H9 (cell line): ENCODE data around the gene TAS2R3. TPM values are rescaled to one million over a fixed set of nuclear protein-coding genes. Genes with fewer than 3 reads are reported as not detected.

Source experiments
- DNase-seq: peaks from one replicate; pipeline ENCODE4 v3.0.0-alpha.2; 2017
- H2AFZ ChIP-seq: one replicate; pipeline ENCODE4 v1.6.1; 2013; ENCODE audit warnings: mild to moderate bottlenecking, low read length, control low read depth, moderate library complexity
- H2AK5ac ChIP-seq: 2 replicates; pipeline ENCODE4 v1.6.1; 2013; ENCODE audit warnings: low read length, control low read depth, mixed read lengths; ENCODE audit not compliant: insufficient read length
- H2BK120ac ChIP-seq: one replicate; pipeline ENCODE4 v1.6.1; 2013; ENCODE audit warnings: low read depth, mild to moderate bottlenecking, low read length, control low read depth, inconsistent platforms; ENCODE audit not compliant: poor library complexity, severe bottlenecking
- H2BK12ac ChIP-seq: 2 replicates; pipeline ENCODE4 v1.6.1; 2013; ENCODE audit warnings: low read length, control low read depth, mixed read lengths, low read depth; ENCODE audit not compliant: insufficient read length
- H2BK15ac ChIP-seq: 2 replicates; pipeline ENCODE4 v1.6.1; 2013; ENCODE audit warnings: low read depth, low read length, control low read depth
- H2BK20ac ChIP-seq: one replicate; pipeline ENCODE4 v1.6.1; 2013; ENCODE audit warnings: low read depth, mild to moderate bottlenecking, low read length, control low read depth, inconsistent platforms; ENCODE audit not compliant: poor library complexity, severe bottlenecking
- H2BK5ac ChIP-seq: 2 replicates; pipeline ENCODE4 v1.6.1; 2013; ENCODE audit warnings: low read length, control low read depth, mixed read lengths; ENCODE audit not compliant: insufficient read length
- H3K14ac ChIP-seq: 2 replicates; pipeline ENCODE4 v1.6.1; 2013; ENCODE audit warnings: low read length, control low read depth; ENCODE audit not compliant: insufficient read depth
- H3K18ac ChIP-seq: 2 replicates; pipeline ENCODE4 v1.6.1; 2013; ENCODE audit warnings: low read depth, mild to moderate bottlenecking, mixed read lengths, low read length, control low read depth; ENCODE audit not compliant: insufficient read length
- H3K23ac ChIP-seq: 2 replicates; pipeline ENCODE4 v1.6.1; 2013; ENCODE audit warnings: low read length, control low read depth, mixed read lengths, low read depth; ENCODE audit not compliant: insufficient read length
- H3K23me2 ChIP-seq: 2 replicates; pipeline ENCODE4 v1.6.1; 2013; ENCODE audit warnings: low read depth, mild to moderate bottlenecking, mixed read lengths, low read length, control low read depth; ENCODE audit not compliant: insufficient read length, poor library complexity, severe bottlenecking
- H3K27ac ChIP-seq: 2 replicates; pipeline ENCODE4 v1.5.1; 2013; ENCODE audit warnings: low read length, control low read depth, mixed read lengths, low read depth; ENCODE audit not compliant: insufficient read length
- H3K27me3 ChIP-seq: 2 replicates; pipeline ENCODE4 v1.6.1; 2013; ENCODE audit warnings: low read length, control low read depth, inconsistent platforms; ENCODE audit not compliant: insufficient read depth
- H3K4ac ChIP-seq: 2 replicates; pipeline ENCODE4 v1.6.1; 2013; ENCODE audit warnings: low read depth, mild to moderate bottlenecking, control low read depth, inconsistent platforms, low read length, moderate library complexity
- H3K4me1 ChIP-seq: 2 replicates; pipeline ENCODE4 v1.6.1; 2013; ENCODE audit warnings: low read length, control low read depth, inconsistent platforms; ENCODE audit not compliant: insufficient read depth
- H3K4me2 ChIP-seq: 2 replicates; pipeline ENCODE4 v1.6.1; 2013; ENCODE audit warnings: low read length, control low read depth, mixed read lengths; ENCODE audit not compliant: insufficient read length, insufficient read depth
- H3K56ac ChIP-seq: 2 replicates; pipeline ENCODE4 v1.6.1; 2013; ENCODE audit warnings: low read depth, mild to moderate bottlenecking, mixed read lengths, low read length, control low read depth; ENCODE audit not compliant: insufficient read length
- H3K79me1 ChIP-seq: 2 replicates; pipeline ENCODE4 v1.6.1; 2013; ENCODE audit warnings: low read depth, mild to moderate bottlenecking, moderate library complexity, low read length, control low read depth, inconsistent platforms; ENCODE audit not compliant: insufficient read depth, poor library complexity, severe bottlenecking
- H3K79me2 ChIP-seq: 2 replicates; pipeline ENCODE4 v1.6.1; 2013; ENCODE audit warnings: low read length, control low read depth, inconsistent platforms; ENCODE audit not compliant: insufficient read depth
- H3K9ac ChIP-seq: 2 replicates; pipeline ENCODE4 v1.6.1; 2013; ENCODE audit warnings: low read length, control low read depth, mixed read lengths; ENCODE audit not compliant: insufficient read length; ENCODE audit errors: extremely low read depth
- H3K9me3 ChIP-seq: one replicate; pipeline ENCODE4 v1.6.1; 2013; ENCODE audit warnings: low read depth, low read length, inconsistent platforms; ENCODE audit not compliant: control insufficient read depth
- H3T11ph ChIP-seq: one replicate; pipeline ENCODE4 v1.6.1; 2013; ENCODE audit warnings: mild to moderate bottlenecking, low read length, control low read depth, inconsistent platforms
- H4K20me1 ChIP-seq: one replicate; pipeline ENCODE4 v1.6.1; 2013; ENCODE audit not compliant: control insufficient read depth, insufficient read length, insufficient read depth
- H4K5ac ChIP-seq: 2 replicates; pipeline ENCODE4 v1.6.1; 2013; ENCODE audit warnings: low read depth, mild to moderate bottlenecking, mixed read lengths, low read length, control low read depth; ENCODE audit not compliant: insufficient read length
- H4K8ac ChIP-seq: replicated peaks from 2 replicates; pipeline ENCODE4 v1.6.1; 2013; ENCODE audit warnings: low read length, control low read depth, mixed read lengths, low read depth; ENCODE audit not compliant: insufficient read length
- H4K91ac ChIP-seq: 2 replicates; pipeline ENCODE4 v1.6.1; 2013; ENCODE audit warnings: low read depth, mild to moderate bottlenecking, moderate library complexity, mixed read lengths, low read length, control low read depth; ENCODE audit not compliant: insufficient read length
- H3K27ac Mint-ChIP-seq, 3 experiments: 2 replicates in 2 of 3; 3 replicates in 1 of 3; pipeline ENCODE4 v1.8.0; 2020 to 2021; ENCODE audit warnings: mixed read lengths in 3 of 3, mild to moderate bottlenecking in 1 of 3, moderate library complexity in 1 of 3
- H3K27me3 Mint-ChIP-seq: 2 replicates; pipeline ENCODE4 v1.8.0; 2021; ENCODE audit warnings: low read depth, mild to moderate bottlenecking, moderate library complexity, mixed read lengths
- H3K36me3 Mint-ChIP-seq, 3 experiments: 2 replicates in 2 of 3; 3 replicates in 1 of 3; pipeline ENCODE4 v1.8.0; 2020 to 2021; ENCODE audit warnings: low read depth in 3 of 3, mixed read lengths in 3 of 3; ENCODE audit not compliant: insufficient read depth in 1 of 3
- H3K4me1 Mint-ChIP-seq, 2 experiments: 2 replicates each; pipeline ENCODE4 v1.8.0; 2020; ENCODE audit warnings: mixed read lengths in 2 of 2
- H3K4me3 Mint-ChIP-seq, 2 experiments: 2 replicates in 1 of 2; 3 replicates in 1 of 2; pipeline ENCODE4 v1.8.0; 2020 to 2021; ENCODE audit warnings: mild to moderate bottlenecking in 2 of 2, mixed read lengths in 2 of 2, moderate library complexity in 1 of 2
- H3K9me3 Mint-ChIP-seq, 2 experiments: 2 replicates in 1 of 2; 3 replicates in 1 of 2; pipeline ENCODE4 v1.8.0; 2020; ENCODE audit warnings: mild to moderate bottlenecking in 2 of 2, mixed read lengths in 2 of 2, moderate library complexity in 1 of 2
- WGBS: extraction: QIAGEN DNeasy Blood & Tissue Kit; methylation state at CpG from one replicate; pipeline ENCODE4 v1.1.7; 2013; ENCODE audit warnings: missing lambda C conversion rate, low lambda C conversion rate, mixed read lengths; ENCODE audit not compliant: insufficient read length; ENCODE audit errors: extremely low coverage; 5-methylcytosine and 5-hydroxymethylcytosine counted together
- total RNA-seq: library from RNA; stranded (reverse); gene quantifications from 2 replicates; pipeline ENCODE4 v1.2.1, GENCODE V29; 2021
- TF ChIP-seq, protein P1 (sequence below): fragments of 200-600 bp; sonication (generic); conservative IDR thresholded peaks from 3 replicates; pipeline ENCODE4 v1.8.0; 2021; ENCODE audit warnings: antibody characterized with exemption, mild to moderate bottlenecking

The TAS2R3 gene
- total RNA-seq, 1 experiment from 2014 or later, result 1.2 TPM

GRCh38 chr7:141722529-141722928, 41.4 kb upstream of the TAS2R3 start:
- Histone ChIP-seq H2AK5ac (no peak overlapping the region), H3K27me3 (no peaks in the 10 kb centered on the region), H2BK20ac (no peak overlapping the region), H3K79me1 (no peaks in the 10 kb centered on the region), H3K9ac (no peak overlapping the region), H2BK120ac (no peak overlapping the region), H3K23ac (no peak overlapping the region), H3K14ac (no peak overlapping the region), H3K56ac (no peak overlapping the region), H2BK15ac (no peak overlapping the region), H4K20me1 (no peaks in the 10 kb centered on the region), H3K4ac (no peak overlapping the region), H2BK12ac (no peak overlapping the region), H3K79me2 (no peaks in the 10 kb centered on the region), H3K27ac (no peak overlapping the region), H3K9me3 (no peaks in the 10 kb centered on the region), H3K4me2 (no peak overlapping the region), H4K91ac (no peak overlapping the region), H3K23me2 (no peaks in the 10 kb centered on the region), H3K4me1 (no peaks in the 10 kb centered on the region; the same call in 1 of the 2 replicates), H2AFZ (no peak overlapping the region), H3T11ph (no peak overlapping the region), H3K18ac (no peak overlapping the region), H4K5ac (no peak overlapping the region), H2BK5ac (no peak overlapping the region), H4K8ac (no peak overlapping the region)
- Mint-ChIP-seq H3K4me3 (no peak overlapping the region), H3K9me3 (no peaks in the 10 kb centered on the region), H3K36me3 (no peaks in the 10 kb centered on the region), H3K4me1 (peaks cover 2 to 6% of the 10 kb centered on the region in 2 experiments; a peak in 3 of 4 replicates), H3K27me3 (peaks cover 1% of the 10 kb centered on the region; the same call in 1 of the 2 replicates), H3K27ac (no peak overlapping the region)
- WGBS, result no CpG with 5 or more reads among the region's 2 CpGs
- DNase-seq, result no peak
- TF ChIP-seq, protein P1, sequence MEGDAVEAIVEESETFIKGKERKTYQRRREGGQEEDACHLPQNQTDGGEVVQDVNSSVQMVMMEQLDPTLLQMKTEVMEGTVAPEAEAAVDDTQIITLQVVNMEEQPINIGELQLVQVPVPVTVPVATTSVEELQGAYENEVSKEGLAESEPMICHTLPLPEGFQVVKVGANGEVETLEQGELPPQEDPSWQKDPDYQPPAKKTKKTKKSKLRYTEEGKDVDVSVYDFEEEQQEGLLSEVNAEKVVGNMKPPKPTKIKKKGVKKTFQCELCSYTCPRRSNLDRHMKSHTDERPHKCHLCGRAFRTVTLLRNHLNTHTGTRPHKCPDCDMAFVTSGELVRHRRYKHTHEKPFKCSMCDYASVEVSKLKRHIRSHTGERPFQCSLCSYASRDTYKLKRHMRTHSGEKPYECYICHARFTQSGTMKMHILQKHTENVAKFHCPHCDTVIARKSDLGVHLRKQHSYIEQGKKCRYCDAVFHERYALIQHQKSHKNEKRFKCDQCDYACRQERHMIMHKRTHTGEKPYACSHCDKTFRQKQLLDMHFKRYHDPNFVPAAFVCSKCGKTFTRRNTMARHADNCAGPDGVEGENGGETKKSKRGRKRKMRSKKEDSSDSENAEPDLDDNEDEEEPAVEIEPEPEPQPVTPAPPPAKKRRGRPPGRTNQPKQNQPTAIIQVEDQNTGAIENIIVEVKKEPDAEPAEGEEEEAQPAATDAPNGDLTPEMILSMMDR, result no peak
